SH-SY5Y (cell line): Measurements from ENCODE around the gene CD48.

ENCODE experiments used
- GATA2 ChIP-seq: IDR thresholded peaks from 2 replicates; pipeline ENCODE4 v1.6.1; 2011; ENCODE audit warnings: mild to moderate bottlenecking, low read depth, low read length
- GATA3 ChIP-seq: IDR thresholded peaks from 2 replicates; pipeline ENCODE4 v1.6.1; 2011; ENCODE audit warnings: low read depth, mild to moderate bottlenecking, low read length, moderate library complexity

- TF ChIP-seq GATA3 (no peak), GATA2 (no peak)
Observed at GRCh38 chr1:160658814-160659193, 52.8 kb downstream of the CD48 start.
